HepG2 (cell line): Measurements from ENCODE around the gene IGDCC3. TPM values are rescaled to one million over a fixed set of nuclear protein-coding genes. Genes with fewer than 3 reads are reported as not detected.

Experiments used
- ATAC-seq: fragments of 200-7000 bp; cut with Tn5 transposase; 3 replicates; pipeline ENCODE4 v1.9.1; 2020; ENCODE audit warnings: mild to moderate bottlenecking, moderate library complexity
- BruUV-seq: library from RNA; stranded (reverse); fragments of 400-500 nt; replicated peaks from 2 replicates; lab custom pipeline; 2021; lab: Mats Ljungman, UMichigan
- CTCF ChIA-PET: fragments of 300-600 bp; formaldehyde crosslinking; extraction: SDS; loops from one replicate; lab custom pipeline; 2021; ENCODE audit warnings: low total read pairs, inconsistent platforms, low intra/inter-chr PET ratio; lab: Yijun Ruan, JAX
- POLR2A ChIA-PET: fragments of 350-600 bp; sonication (Branson Sonifier 250); formaldehyde crosslinking; loops from one replicate; lab custom pipeline; 2020; ENCODE audit warnings: antibody characterized with exemption, inconsistent platforms; lab: Yijun Ruan, JAX
- DNase-seq: peaks from one replicate; pipeline ENCODE4 v3.0.0-alpha.2; 2015; ENCODE audit warnings: low spot score
- FAIRE-seq: peaks from 3 replicates; lab custom pipeline; 2011; peaks lifted over from hg19 to GRCh38; lab: Jason Lieb, UNC
- H2AFZ ChIP-seq: one replicate; pipeline ENCODE4 v1.6.1; 2011; ENCODE audit warnings: low read length, inconsistent platforms
- H3K27ac ChIP-seq: fragments of 300-600 bp; 3 replicates; pipeline ENCODE4 v1.8.0; 2011; ENCODE audit warnings: mixed run types, mild to moderate bottlenecking, mixed read lengths, low read length, inconsistent platforms; ENCODE audit not compliant: insufficient read depth; ENCODE audit errors: extremely low read length
- H3K27me3 ChIP-seq, 2 experiments: fragments of 200-600 bp in 1 of 2; 2 replicates in 1 of 2; 3 replicates in 1 of 2; pipeline versions ENCODE4 v1.6.0 to v1.8.0; 2011; ENCODE audit warnings: low read length in 2 of 2, mild to moderate bottlenecking in 2 of 2, moderate library complexity in 2 of 2, inconsistent platforms in 1 of 2; ENCODE audit not compliant: insufficient read depth in 2 of 2, control insufficient read depth in 1 of 2
- H3K36me3 ChIP-seq, 2 experiments: fragments of 200-600 bp in 1 of 2; replicated peaks in 1 of 2; 2 replicates in 1 of 2; 3 replicates in 1 of 2; pipeline versions ENCODE4 v1.5.1 to v1.8.0; 2011; ENCODE audit warnings: low read length in 2 of 2, inconsistent platforms in 1 of 2; ENCODE audit not compliant: insufficient read depth in 2 of 2, control insufficient read depth in 1 of 2
- H3K4me1 ChIP-seq: 2 replicates; pipeline ENCODE4 v1.5.1; 2012; ENCODE audit warnings: low read length, inconsistent platforms; ENCODE audit not compliant: insufficient read depth
- H3K4me2 ChIP-seq: 2 replicates; pipeline ENCODE4 v1.6.0; 2011; ENCODE audit warnings: low read depth, low read length, inconsistent platforms
- H3K4me3 ChIP-seq, 3 experiments: fragments of 200-600 bp in 1 of 3; sonication (generic), shearing (Covaris generic) in 1 of 3; replicated peaks in 1 of 3; 2 replicates each; pipeline ENCODE4 v1.5.1; 2011 to 2016; ENCODE audit warnings: low read length in 3 of 3, inconsistent platforms in 2 of 3, low read depth in 2 of 3, mild to moderate bottlenecking in 2 of 3, control low read depth in 1 of 3, mixed read lengths in 1 of 3; ENCODE audit not compliant: insufficient read depth in 1 of 3
- H3K79me2 ChIP-seq: one replicate; pipeline ENCODE4 v1.6.1; 2011; ENCODE audit warnings: low read length, inconsistent platforms; ENCODE audit not compliant: insufficient read depth
- H3K9ac ChIP-seq: 2 replicates; pipeline ENCODE4 v1.6.0; 2011; ENCODE audit warnings: mild to moderate bottlenecking, low read depth, low read length, inconsistent platforms; ENCODE audit not compliant: insufficient read depth
- H3K9me3 ChIP-seq: 2 replicates; pipeline ENCODE4 v1.5.1; 2012; ENCODE audit warnings: mild to moderate bottlenecking, low read length
- H4K20me1 ChIP-seq: 2 replicates; pipeline ENCODE4 v1.6.0; 2011; ENCODE audit warnings: inconsistent platforms, mild to moderate bottlenecking, low read length, moderate library complexity; ENCODE audit not compliant: insufficient read depth
- AKAP8 ChIP-seq: sonication (generic); formaldehyde crosslinking; IDR thresholded peaks from 2 replicates; pipeline ENCODE4 v1.5.1; 2020; ENCODE audit warnings: mild to moderate bottlenecking, missing genetic modification reagents
- CREM ChIP-seq, 2 experiments: sonication (generic) in 1 of 2; formaldehyde crosslinking in 1 of 2; IDR thresholded peaks; 2 replicates each; pipeline versions ENCODE4 v1.4.0 to v1.6.1; 2016 to 2020; ENCODE audit warnings: antibody characterized with exemption in 1 of 2, mild to moderate bottlenecking in 1 of 2, missing genetic modification reagents in 1 of 2
- ETV5 ChIP-seq: IDR thresholded peaks from 2 replicates; pipeline ENCODE4 v1.6.1; 2018; ENCODE audit warnings: missing biosample characterization, missing genetic modification reagents, inconsistent platforms, borderline replicate concordance
- KLF13 ChIP-seq: sonication (generic); formaldehyde crosslinking; IDR thresholded peaks from 2 replicates; pipeline ENCODE4 v1.4.0; 2020; ENCODE audit warnings: mild to moderate bottlenecking, missing genetic modification reagents
- TRAFD1 ChIP-seq: sonication (generic); formaldehyde crosslinking; IDR thresholded peaks from 2 replicates; pipeline ENCODE4 v1.5.1; 2020; ENCODE audit warnings: missing genetic modification reagents, mild to moderate bottlenecking, borderline replicate concordance
- ZNF383 ChIP-seq: sonication (generic); formaldehyde crosslinking; IDR thresholded peaks from 2 replicates; pipeline ENCODE4 v1.4.0; 2020; ENCODE audit warnings: missing genetic modification reagents, mild to moderate bottlenecking, borderline replicate concordance
- ZNF784 ChIP-seq: sonication (generic); formaldehyde crosslinking; IDR thresholded peaks from 2 replicates; pipeline ENCODE4 v1.5.1; 2020; ENCODE audit warnings: missing genetic modification reagents, mild to moderate bottlenecking, borderline replicate concordance
- ZZZ3 ChIP-seq: sonication (generic); formaldehyde crosslinking; IDR thresholded peaks from 2 replicates; pipeline ENCODE4 v1.4.0; 2020; ENCODE audit warnings: missing genetic modification reagents, mild to moderate bottlenecking, borderline replicate concordance
- WGBS: methylation state at CpG from one replicate; pipeline ENCODE4 v1.1.6; 2017; ENCODE audit warnings: low lambda C conversion rate; 5-methylcytosine and 5-hydroxymethylcytosine counted together
- in situ Hi-C: cut with HindIII; loops from 2 replicates; pipeline ENCODE4 v1.10.0; 2017; ENCODE audit warnings: low pct_unique_long_range_greater_than_20kb; ENCODE audit not compliant: extremely low pct_ligation_motif_present
- intact Hi-C: fragments of 100-400 bp; cut with micrococcal nuclease; formaldehyde crosslinking; loops from one replicate; pipeline ENCODE4 v1.10.0; 2022; ENCODE audit not compliant: unreplicated experiment
- polyA plus RNA-seq, 8 experiments: library from polyadenylated mRNA; depleted of rRNA in 3 of 8; stranded (reverse) in 7 of 8; unstranded in 1 of 8; fragments of >200 nt; fragmentation: Illumina TruSeq in 4 of 8; extraction: Trizol in 4 of 8; gene quantifications; 2 replicates each; pipeline versions ENCODE4 v1.2.1 to v1.2.3, GENCODE V29; 2011 to 2016; ENCODE audit warnings: low read depth in 4 of 8, missing spikeins in 1 of 8, mixed read lengths in 1 of 8; ENCODE audit not compliant: insufficient read depth in 1 of 8
- total RNA-seq, 5 experiments: library from RNA; depleted of rRNA; stranded (reverse); fragments of >200 nt; fragmentation: Illumina TruSeq; extraction: Trizol; gene quantifications; 2 replicates each; pipeline ENCODE4 v1.2.3, GENCODE V29; 2016; ENCODE audit warnings: low read depth in 1 of 5

The IGDCC3 gene
- total and polyA plus RNA-seq, 2 of the 13 experiments (the other 11 are each of a cell fraction or from before 2014, with no cell fraction given) = 30.1 to 51.8 TPM

GRCh38 chr15:65338823-65339222 lies 39.0 kb downstream of the IGDCC3 start (continued):
- TF ChIP-seq CREM (IDR thresholded peaks at IDR 0.05) = no peak
- TF ChIP-seq CREM (CRISPR knock-in tag; IDR thresholded peaks at IDR 0.05) = no peak
- TF ChIP-seq ZNF383 (CRISPR knock-in tag) = no peak

GRCh38 chr15:65338366-65338765 lies 39.4 kb downstream of the IGDCC3 start:
- Histone ChIP-seq H3K27ac (no peak overlapping the region), H4K20me1 (0 out of 2 replicates have a peak, but pooled peaks cover 2% of the 10 kb centered on the region), H3K4me1 (peaks cover 29% of the 10 kb centered on the region), H3K9ac (no peak overlapping the region), H2AFZ (no peak overlapping the region), H3K36me3 (peaks cover 5 to 23% of the 10 kb centered on the region in 2 experiments; a peak in 4 of 5 replicates), H3K4me2 (no peak overlapping the region), H3K79me2 (peaks cover 21% of the 10 kb centered on the region), H3K9me3 (no peaks in the 10 kb centered on the region), H3K27me3 (no peaks in the 10 kb centered on the region), H3K4me3 (no peak overlapping the region)
- TF ChIP-seq AKAP8 = no peak
- TF ChIP-seq ETV5 (CRISPR knock-in tag) = no peak
- TF ChIP-seq ZNF784 (CRISPR knock-in tag) = no peak
- no peak for TF ChIP-seq KLF13
- no peak for TF ChIP-seq ZZZ3 (CRISPR knock-in tag)
- no peak for TF ChIP-seq TRAFD1 (CRISPR knock-in tag)
- no peak for ATAC-seq
- ChIA-PET POLR2A (no interaction called here), CTCF (interaction anchor here (0.6 kb wide), 1 partner anchor 19 kb away, joined by 3 read pairs; no protein-coding TSS in a partner anchor)
- no peak for FAIRE-seq
- DNase-seq = no peak
- intact Hi-C loops (no loop called here), in situ Hi-C loops (no loop called here)
- 100% methylated on average over 3 of the region's 3 CpGs for WGBS
- BruUV-seq = TSS peak; percentile 20
